Kidney tubule cell (primary cell): ENCODE data around the gene MOCS3.

Experiments
- DNase-seq: peaks from one replicate; pipeline ENCODE4 v3.0.0-alpha.2; 2018; ENCODE audit warnings: low spot score

MOCS3 gene

GRCh38 chr20:50982363-50982762, 23.7 kb downstream of the MOCS3 start:
- DNase-seq, result peak; percentile 71

GRCh38 chr20:50983321-50983720, 24.7 kb downstream of the MOCS3 start:
- no peak for DNase-seq

GRCh38 chr20:50987493-50988210, 29.0 kb downstream of the MOCS3 start:
- DNase-seq, result peak; percentile 84

GRCh38 chr20:50991076-50991475, 32.5 kb downstream of the MOCS3 start:
- peak; percentile 32 for DNase-seq

- no peak for DNase-seq
Observed at GRCh38 chr20:50992336-50992732, 33.7 kb downstream of the MOCS3 start.

- peak; percentile 62 for DNase-seq
Observed at GRCh38 chr20:50992733-50993457, 34.3 kb downstream of the MOCS3 start.

GRCh38 chr20:50993876-50994275, 35.3 kb downstream of the MOCS3 start:
- no peak for DNase-seq

- DNase-seq, result no peak
Observed at GRCh38 chr20:50995506-50995905, 36.9 kb downstream of the MOCS3 start.

GRCh38 chr20:50996901-50997865, 38.6 kb downstream of the MOCS3 start:
- peak; percentile 39 for DNase-seq

GRCh38 chr20:50999355-50999754, 40.7 kb downstream of the MOCS3 start:
- DNase-seq, result no peak

GRCh38 chr20:51001430-51002265, 43.0 kb downstream of the MOCS3 start:
- no peak for DNase-seq

GRCh38 chr20:51002633-51003032, 44.0 kb downstream of the MOCS3 start:
- DNase-seq, result no peak

GRCh38 chr20:51003753-51004152, 45.1 kb downstream of the MOCS3 start:
- DNase-seq, result no peak

GRCh38 chr20:51004305-51004727, 45.7 kb downstream of the MOCS3 start:
- DNase-seq, result no peak

- no peak for DNase-seq
Observed at GRCh38 chr20:51004781-51005180, 46.2 kb downstream of the MOCS3 start.

GRCh38 chr20:51005214-51005613, 46.6 kb downstream of the MOCS3 start:
- no peak for DNase-seq

GRCh38 chr20:51008718-51009117, 50.1 kb downstream of the MOCS3 start:
- no peak for DNase-seq

- DNase-seq, result no peak
Observed at GRCh38 chr20:51009303-51010042, 50.9 kb downstream of the MOCS3 start.

GRCh38 chr20:51010043-51010365, 51.4 kb downstream of the MOCS3 start:
- no peak for DNase-seq

GRCh38 chr20:51010932-51011331, 52.3 kb downstream of the MOCS3 start:
- DNase-seq, result no peak

- no peak for DNase-seq
Observed at GRCh38 chr20:51011479-51011878, 52.9 kb downstream of the MOCS3 start.
